B cell (primary cell): ENCODE results near the gene CASK. TPM values are rescaled to one million over a fixed set of nuclear protein-coding genes. Genes with fewer than 3 reads are reported as not detected.

Experiments used
- ATAC-seq: fragments of 200-7000 bp; cut with Tn5 transposase; one replicate; pipeline ENCODE4 v1.10.0; 2021; ENCODE audit warnings: low read depth, mild to moderate bottlenecking, moderate number of reproducible peaks, moderate library complexity
- CTCF ChIA-PET: fragments of 350-600 bp; sonication (Branson Sonifier 250); formaldehyde crosslinking; loops from one replicate; lab custom pipeline; 2021; ENCODE audit warnings: antibody characterized with exemption, inconsistent platforms; lab: Charles Lee
- POLR2A ChIA-PET: fragments of 350-600 bp; sonication (Branson Sonifier 250); formaldehyde crosslinking; loops from one replicate; lab custom pipeline; 2021; ENCODE audit warnings: antibody characterized with exemption; lab: Charles Lee
- DNase-seq: peaks from one replicate; pipeline ENCODE4 v3.0.0; 2013
- H2AFZ ChIP-seq: 2 replicates; pipeline ENCODE4 v1.6.1; 2012; ENCODE audit warnings: mild to moderate bottlenecking, low read depth, low read length; ENCODE audit not compliant: insufficient read depth, poor library complexity, severe bottlenecking
- H3K27ac ChIP-seq, 2 donors: 1 replicate in 1 of 2; 2 replicates in 1 of 2; pipeline ENCODE4 v1.5.1; 2012 to 2013; ENCODE audit warnings: low read length in 2 of 2, mild to moderate bottlenecking in 2 of 2, moderate library complexity in 1 of 2
- H3K27me3 ChIP-seq, 4 experiments: fragments of 200-600 bp in 1 of 4; sonication (generic) in 1 of 4; replicated peaks in 1 of 4; 1 replicate in 2 of 4; 2 replicates in 2 of 4; pipeline versions ENCODE4 v1.6.1 to v1.7.0; 2013 to 2016; ENCODE audit warnings: low read length in 3 of 4, mild to moderate bottlenecking in 2 of 4, mixed read lengths in 1 of 4, moderate library complexity in 1 of 4; ENCODE audit not compliant: insufficient read depth in 4 of 4, control insufficient read depth in 3 of 4; ENCODE audit errors: control extremely low read depth in 1 of 4
- H3K36me3 ChIP-seq, 2 experiments: replicated peaks in 1 of 2; 1 replicate in 1 of 2; 2 replicates in 1 of 2; pipeline versions ENCODE4 v1.6.1 to v1.7.1; 2013; ENCODE audit warnings: low read length in 1 of 2; ENCODE audit not compliant: insufficient read depth in 2 of 2, control insufficient read depth in 1 of 2; ENCODE audit errors: control extremely low read depth in 1 of 2, extremely low read depth in 1 of 2
- H3K4me1 ChIP-seq, 2 donors: fragments of 200-600 bp in 1 of 2; sonication (generic) in 1 of 2; 1 replicate in 1 of 2; 2 replicates in 1 of 2; pipeline versions ENCODE4 v1.5.1 to v1.6.1; 2013 to 2017; ENCODE audit warnings: low read length in 2 of 2; ENCODE audit not compliant: control insufficient read depth in 2 of 2, insufficient read depth in 2 of 2
- H3K4me2 ChIP-seq: replicated peaks from 2 replicates; pipeline ENCODE3; 2012; ENCODE audit warnings: mild to moderate bottlenecking, low read depth, low read length; ENCODE audit not compliant: poor library complexity, severe bottlenecking
- H3K4me3 ChIP-seq, 5 experiments: fragments of 200-600 bp in 1 of 5; sonication (generic) in 1 of 5; 1 replicate in 3 of 5; 2 replicates in 2 of 5; pipeline versions ENCODE4 v1.5.1 to v1.7.0; 2011 to 2016; ENCODE audit warnings: low read length in 4 of 5, mild to moderate bottlenecking in 4 of 5, low read depth in 2 of 5, control low read depth in 1 of 5, moderate library complexity in 1 of 5; ENCODE audit not compliant: insufficient read depth in 1 of 5; ENCODE audit errors: control extremely low read depth in 1 of 5, extremely low read depth in 1 of 5
- H3K79me2 ChIP-seq: fragments of 200-600 bp; sonication (generic); one replicate; pipeline ENCODE4 v1.6.0; 2016; ENCODE audit warnings: low read length; ENCODE audit not compliant: control insufficient read depth, insufficient read depth
- H3K9ac ChIP-seq: fragments of 200-600 bp; sonication (generic); 2 replicates; pipeline ENCODE4 v1.6.1; 2017; ENCODE audit warnings: mild to moderate bottlenecking, low read length, moderate library complexity
- H3K9me3 ChIP-seq, 3 donors: one replicate each; pipeline versions ENCODE4 v1.6.1 to v1.7.1; 2013; ENCODE audit warnings: low read length in 2 of 3; ENCODE audit not compliant: control insufficient read depth in 2 of 3, insufficient read depth in 1 of 3; ENCODE audit errors: control extremely low read depth in 1 of 3
- H4K20me1 ChIP-seq: 2 replicates; pipeline ENCODE4 v1.6.0; 2012; ENCODE audit warnings: mild to moderate bottlenecking, low read length; ENCODE audit not compliant: insufficient read depth, control insufficient read depth, poor library complexity, severe bottlenecking
- H3K27ac Mint-ChIP-seq: one replicate; pipeline ENCODE4 v1.8.0; 2021; ENCODE audit warnings: mixed read lengths
- H3K27me3 Mint-ChIP-seq: one replicate; pipeline ENCODE4 v1.8.0; 2021; ENCODE audit warnings: mixed read lengths
- H3K4me1 Mint-ChIP-seq: one replicate; pipeline ENCODE4 v1.8.0; 2021; ENCODE audit warnings: mixed read lengths
- H3K4me3 Mint-ChIP-seq: one replicate; pipeline ENCODE4 v1.8.0; 2021; ENCODE audit warnings: mixed read lengths
- H3K9me3 Mint-ChIP-seq: one replicate; pipeline ENCODE4 v1.8.0; 2022; ENCODE audit warnings: mixed read lengths; ENCODE audit not compliant: insufficient read depth
- CTCF ChIP-seq: fragments of 200-600 bp; IDR thresholded peaks from one replicate; pipeline ENCODE4 v1.8.0; 2022; ENCODE audit warnings: antibody characterized with exemption, mild to moderate bottlenecking
- EZH2 ChIP-seq: IDR thresholded peaks from 2 replicates; pipeline ENCODE4 v1.6.1; 2012; ENCODE audit warnings: borderline replicate concordance, low read depth, mild to moderate bottlenecking, moderate library complexity, low read length; ENCODE audit not compliant: insufficient read depth, poor library complexity, severe bottlenecking
- WGBS: methylation state at CpG from one replicate; pipeline ENCODE4 v1.1.5; 2013; ENCODE audit warnings: missing lambda C conversion rate; ENCODE audit not compliant: insufficient coverage; 5-methylcytosine and 5-hydroxymethylcytosine counted together
- intact Hi-C: fragments of 100-400 bp; cut with micrococcal nuclease; formaldehyde crosslinking; loops from one replicate; pipeline ENCODE4 v1.10.0; 2022
- polyA plus RNA-seq: library from polyadenylated mRNA; depleted of rRNA; stranded (reverse); fragments of >200 nt; gene quantifications from 2 replicates; pipeline ENCODE4 v1.2.3, GENCODE V29; 2012
- total RNA-seq, 2 donors: library from RNA; stranded (reverse); fragments of 120-200 nt in 1 of 2; gene quantifications; 1 replicate in 1 of 2; 2 replicates in 1 of 2; pipeline versions ENCODE4 v1.2.3 to v1.2.4, GENCODE V29; 2013 to 2022

Gene CASK
- total and polyA plus RNA-seq, 2 donors (not counting 1 experiment from before 2014, with no cell fraction given), result 14.2 to 50.4 TPM

- WGBS, result no CpG with 5 or more reads among the region's 3 CpGs
- intact Hi-C loops, result no loop called here
- no peaks in the 10 kb centered on the region for H3K9me3 ChIP-seq
- H3K27ac ChIP-seq, result no peak overlapping the region
- ChIA-PET POLR2A (no interaction called here), CTCF (no interaction called here)
- H3K79me2 ChIP-seq, result no peaks in the 10 kb centered on the region
- H3K4me3 ChIP-seq, result no peak overlapping the region
- H3K4me1 ChIP-seq, result peaks cover 18% of the 10 kb centered on the region in 2 donors
- H3K9me3 Mint-ChIP-seq, result no peaks in the 10 kb centered on the region
- ATAC-seq (no peak), DNase-seq (no peak)
- TF ChIP-seq EZH2, result no peak
- no peak for TF ChIP-seq CTCF
- H2AFZ ChIP-seq, result no peak overlapping the region
- H3K9ac ChIP-seq, result no peak overlapping the region
- H3K27me3 ChIP-seq, result no peaks in the 10 kb centered on the region
- H3K4me3 Mint-ChIP-seq, result no peak overlapping the region
- no peaks in the 10 kb centered on the region for H3K27me3 Mint-ChIP-seq
- no peaks in the 10 kb centered on the region for H4K20me1 ChIP-seq
- no peaks in the 10 kb centered on the region for H3K36me3 ChIP-seq
- H3K4me2 ChIP-seq, result no peak overlapping the region
- no peak overlapping the region for H3K27ac Mint-ChIP-seq
- H3K4me1 Mint-ChIP-seq, result peaks cover 30% of the 10 kb centered on the region
These were observed 195.2 kb downstream of the CASK start for GRCh38 chrX:41728125-41728524.

GRCh38 chrX:41723826-41724225, 199.5 kb downstream of the CASK start, which contains the start of gene GPR82:
GPR82 (plus strand) TSS chrX:41724181; CDS start chrX:41727027, 2,846 bp downstream.
- Histone ChIP-seq H3K79me2 (no peaks in the 10 kb centered on the region), H4K20me1 (no peaks in the 10 kb centered on the region), H3K36me3 (peaks cover 0 to 1% of the 10 kb centered on the region in 2 experiments), H2AFZ (no peak within 1 kb of the TSS), H3K4me1 (peaks cover 47 to 50% of the 10 kb centered on the region in 2 donors), H3K27ac (no peak within 1 kb of the TSS), H3K9ac (no peak within 1 kb of the TSS), H3K9me3 (peaks cover 0 to 5% (median 3%) of the 10 kb centered on the region in 3 donors), H3K4me3 (no peak within 1 kb of the TSS), H3K4me2 (peak within 1 kb of the TSS; percentile 58), H3K27me3 (no peaks in the 10 kb centered on the region)
- Mint-ChIP-seq H3K27me3 (no peaks in the 10 kb centered on the region), H3K4me3 (peak within 1 kb of the TSS; percentile 59), H3K9me3 (no peaks in the 10 kb centered on the region), H3K4me1 (peaks cover 51% of the 10 kb centered on the region), H3K27ac (peak within 1 kb of the TSS; percentile 46)
- ChIA-PET POLR2A (no interaction called here), CTCF (no interaction called here)
- peak; percentile 54 for ATAC-seq
- DNase-seq, result peak; percentile 34
- intact Hi-C loops, result loop anchor here (1.0 kb wide), 1 partner anchor 10 kb away; no protein-coding TSS in a partner anchor
- TF ChIP-seq CTCF (no peak), EZH2 (no peak)
- no CpG with 5 or more reads among the region's 2 CpGs for WGBS
